GM18502 (cell line): Measurements from ENCODE around the gene TSC2.
"Not testable (repeated sequence)": the region's sequence is repeated elsewhere in the genome, so short reads cannot be mapped to it uniquely, and the experiment has no call there.

Experiments used
- ATAC-seq: cut with Tn5 transposase; IDR thresholded peaks from one replicate; pipeline ENCODE4 v1.9.1; 2021; ENCODE audit warnings: mild to moderate bottlenecking; ENCODE audit not compliant: unreplicated experiment, poor library complexity

The TSC2 gene

GRCh38 chr16:2093793-2094192, 46.0 kb downstream of the TSC2 start:
- ATAC-seq = no peak

DNA sequence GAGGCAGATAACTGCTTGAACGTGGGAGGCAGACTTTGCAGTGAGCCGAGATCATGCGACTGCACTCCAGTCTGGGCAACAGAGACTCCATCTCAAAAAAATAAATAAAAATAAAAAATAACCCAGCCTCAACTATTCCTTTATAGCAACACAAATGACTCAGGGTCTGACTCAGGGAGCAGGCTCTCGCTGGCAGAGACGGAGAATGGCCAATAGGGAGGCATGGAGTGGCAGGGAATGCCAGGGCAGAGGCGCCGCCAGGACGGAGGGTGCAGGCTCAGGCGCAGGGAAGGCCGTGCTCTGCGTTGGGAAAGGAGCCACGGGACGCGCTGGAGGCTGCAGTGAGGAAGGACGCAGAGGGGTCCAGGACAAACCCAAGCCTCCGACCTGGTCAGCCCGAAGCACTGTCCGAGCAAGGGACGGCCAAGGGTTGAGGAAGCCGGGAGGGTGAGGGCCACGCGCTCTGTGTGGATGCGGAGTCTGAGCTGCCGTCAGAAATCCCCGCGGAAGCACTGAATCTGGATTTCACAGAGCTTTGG, 47.6 kb downstream of the TSC2 start:
- no peak for ATAC-seq

- no peak for ATAC-seq
These were observed 48.3 kb downstream of the TSC2 start for GRCh38 chr16:2095918-2096582.

DNA sequence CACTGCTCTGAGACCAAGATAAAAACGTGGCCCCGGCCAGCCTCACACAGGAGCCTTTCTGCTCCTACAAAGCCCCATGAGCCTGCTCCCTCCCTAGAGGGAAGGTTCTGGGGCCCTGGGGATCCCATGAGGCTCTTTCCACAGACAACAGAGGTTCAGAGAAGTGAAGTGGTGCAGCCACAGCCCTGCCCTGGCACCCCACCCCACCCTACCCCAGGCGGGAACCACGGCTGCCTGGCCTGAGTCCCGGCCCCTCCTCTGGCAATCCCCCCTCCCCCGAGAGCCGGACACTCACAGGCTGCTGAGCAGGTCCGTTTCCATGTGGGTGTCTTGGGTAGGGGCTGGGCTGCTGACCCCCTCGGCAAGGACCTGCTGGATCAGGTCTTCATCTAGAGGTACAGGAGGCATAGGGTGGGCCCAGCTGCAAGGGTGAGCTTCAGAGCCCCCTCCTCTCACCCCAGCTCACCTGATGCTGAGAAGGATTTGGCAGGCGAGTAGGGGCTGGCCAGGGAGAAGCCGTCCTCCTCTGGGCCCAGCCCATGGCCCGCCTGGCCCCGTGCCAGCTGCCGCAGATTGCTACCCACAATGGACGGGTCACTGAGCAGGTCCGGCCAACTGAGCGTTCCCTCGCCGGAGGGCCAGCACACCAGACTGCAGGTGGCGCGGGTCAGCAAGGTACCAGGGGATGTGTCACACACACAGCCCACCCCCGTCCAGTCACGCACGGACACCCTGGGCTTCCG, 49.2 kb downstream of the TSC2 start:
- ATAC-seq = no peak

GRCh38 chr16:2097689-2098088, 49.9 kb downstream of the TSC2 start:
- ATAC-seq = not testable (repeated sequence)

GRCh38 chr16:2101581-2101980, 53.8 kb downstream of the TSC2 start:
- ATAC-seq = not testable (repeated sequence)

DNA sequence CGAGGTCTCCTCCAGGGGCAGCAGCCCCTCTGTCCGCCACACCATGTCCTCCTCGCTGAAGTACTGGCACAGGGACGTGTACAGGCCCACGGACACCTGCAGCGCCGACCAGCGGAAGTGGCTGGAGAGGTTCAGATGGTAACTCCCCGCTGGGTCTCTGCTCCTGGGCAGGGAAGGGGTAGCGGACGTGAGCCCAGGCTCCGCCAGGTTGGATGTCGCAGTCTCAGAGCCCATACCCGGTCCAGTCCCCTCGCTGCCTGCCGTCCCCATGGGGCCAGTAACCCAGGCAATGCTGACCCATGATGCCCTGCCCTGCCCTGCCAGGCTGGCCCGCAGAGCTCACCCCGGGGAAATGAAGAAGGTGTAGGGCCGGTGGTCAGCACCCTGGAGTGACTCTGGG, 54.7 kb downstream of the TSC2 start:
- ATAC-seq = no peak

DNA sequence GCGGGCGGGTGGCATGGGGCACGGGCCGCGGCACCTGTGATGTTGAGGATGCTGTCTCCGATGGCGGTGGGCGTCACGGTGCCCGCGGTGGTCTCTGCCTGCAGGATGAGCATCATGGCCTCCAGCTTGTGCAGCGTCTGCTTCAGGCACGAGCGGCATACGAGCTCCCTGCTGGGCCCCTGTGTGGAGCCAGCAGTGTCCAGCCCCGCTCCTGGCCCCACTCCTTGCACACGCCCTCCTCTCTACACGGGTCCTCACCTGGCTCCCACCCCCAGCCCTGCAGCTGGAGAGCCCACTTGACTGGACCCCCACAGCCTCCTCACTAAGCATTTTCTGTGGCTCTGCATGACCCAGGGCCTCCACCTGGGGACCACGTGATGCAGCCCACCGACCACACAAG, 56.7 kb downstream of the TSC2 start:
- ATAC-seq = not testable (repeated sequence)

DNA sequence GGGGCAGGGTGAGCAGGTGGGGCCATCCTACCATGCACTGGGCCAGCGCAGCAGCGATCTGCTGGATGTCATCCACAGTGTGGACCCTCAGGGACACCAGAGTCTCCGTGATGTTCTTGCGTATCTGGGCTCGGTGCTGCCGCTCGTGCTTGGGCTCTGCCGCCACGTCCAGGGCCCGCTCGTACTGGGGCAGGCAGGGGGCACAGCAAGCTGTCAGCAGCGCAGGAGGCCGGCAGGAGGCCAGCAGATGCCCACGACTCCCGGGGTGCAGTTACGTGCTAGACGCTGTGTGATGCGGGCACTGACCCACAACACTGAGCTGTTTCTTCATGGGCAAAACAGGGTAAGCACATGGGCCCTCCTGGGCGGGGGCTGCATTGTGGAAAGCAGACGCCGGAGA, 57.5 kb downstream of the TSC2 start:
- not testable (repeated sequence) for ATAC-seq

DNA sequence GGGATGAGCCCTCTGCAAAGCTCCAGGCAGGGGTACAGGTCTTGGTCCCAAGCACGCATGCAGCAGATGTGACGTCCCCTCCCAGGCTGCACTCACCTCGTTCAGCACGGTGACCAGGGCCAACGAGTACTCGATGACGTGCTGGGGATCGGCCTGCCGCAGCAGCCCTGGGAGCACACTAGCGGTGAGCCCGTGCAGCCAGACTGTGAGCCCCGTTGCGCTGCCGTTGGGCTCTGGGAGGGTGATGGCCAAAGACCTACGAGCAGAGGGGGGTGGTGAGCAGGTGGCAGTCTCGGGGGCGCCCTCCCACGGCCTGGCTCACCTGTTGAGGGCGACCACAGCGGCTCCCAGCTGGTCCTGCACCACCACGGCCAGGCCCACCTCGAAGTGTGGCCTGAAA, 58.0 kb downstream of the TSC2 start:
- not testable (repeated sequence) for ATAC-seq

DNA sequence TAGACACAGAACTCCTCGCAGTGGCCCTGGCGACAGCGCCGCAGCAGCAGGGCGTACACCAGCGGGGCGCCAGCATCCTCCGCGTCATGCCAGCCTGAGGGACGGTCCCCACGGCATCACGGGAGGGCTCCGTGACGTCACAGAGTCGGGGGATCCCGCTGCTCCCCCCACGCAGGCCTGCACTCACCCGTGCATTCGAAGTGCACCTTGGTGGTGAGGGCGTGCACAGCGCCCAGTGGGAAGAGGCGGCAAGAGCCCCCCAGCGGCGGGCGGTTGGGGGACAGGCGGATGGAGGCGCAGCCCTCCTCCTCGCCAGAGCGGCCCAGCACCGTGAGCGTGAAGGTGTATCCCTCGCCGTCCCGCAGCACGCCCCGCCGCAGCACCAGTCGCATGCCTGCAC, 58.4 kb downstream of the TSC2 start:
- not testable (repeated sequence) for ATAC-seq

DNA sequence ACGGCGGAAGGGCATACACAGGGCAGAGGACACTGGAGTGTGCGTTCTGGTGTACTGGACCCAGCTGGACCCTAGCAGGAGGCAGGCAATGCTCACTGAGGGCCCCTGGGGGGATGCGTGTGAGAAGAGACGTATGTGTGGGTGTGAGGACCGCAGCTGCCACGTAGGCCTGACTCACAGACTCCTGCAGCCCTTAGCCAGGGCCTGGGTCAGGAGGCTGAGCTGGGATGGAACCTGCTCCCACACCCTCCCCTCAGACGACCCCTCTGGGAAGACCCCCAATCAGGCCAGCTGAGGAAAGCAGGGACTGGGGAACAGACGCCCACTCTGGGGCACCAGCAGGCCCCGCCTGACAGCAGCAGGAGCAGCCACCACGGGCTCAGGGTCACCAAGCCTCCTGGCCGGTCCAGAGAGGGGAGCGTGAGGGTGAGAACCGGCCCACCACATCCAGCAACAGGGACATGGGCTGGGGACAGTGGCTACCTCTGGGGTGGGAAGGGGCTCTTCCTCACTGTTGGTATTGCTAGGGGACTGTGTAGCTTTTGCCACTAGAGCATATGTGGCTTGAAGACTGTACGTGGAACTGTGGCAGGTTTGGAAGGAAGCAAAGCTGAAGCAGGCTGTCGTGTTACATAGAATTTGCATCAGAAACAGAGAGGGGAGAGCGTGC, 59.5 kb downstream of the TSC2 start:
- ATAC-seq = not testable (repeated sequence)

GRCh38 chr16:2107791-2108125, 60.0 kb downstream of the TSC2 start:
- not testable (repeated sequence) for ATAC-seq

DNA sequence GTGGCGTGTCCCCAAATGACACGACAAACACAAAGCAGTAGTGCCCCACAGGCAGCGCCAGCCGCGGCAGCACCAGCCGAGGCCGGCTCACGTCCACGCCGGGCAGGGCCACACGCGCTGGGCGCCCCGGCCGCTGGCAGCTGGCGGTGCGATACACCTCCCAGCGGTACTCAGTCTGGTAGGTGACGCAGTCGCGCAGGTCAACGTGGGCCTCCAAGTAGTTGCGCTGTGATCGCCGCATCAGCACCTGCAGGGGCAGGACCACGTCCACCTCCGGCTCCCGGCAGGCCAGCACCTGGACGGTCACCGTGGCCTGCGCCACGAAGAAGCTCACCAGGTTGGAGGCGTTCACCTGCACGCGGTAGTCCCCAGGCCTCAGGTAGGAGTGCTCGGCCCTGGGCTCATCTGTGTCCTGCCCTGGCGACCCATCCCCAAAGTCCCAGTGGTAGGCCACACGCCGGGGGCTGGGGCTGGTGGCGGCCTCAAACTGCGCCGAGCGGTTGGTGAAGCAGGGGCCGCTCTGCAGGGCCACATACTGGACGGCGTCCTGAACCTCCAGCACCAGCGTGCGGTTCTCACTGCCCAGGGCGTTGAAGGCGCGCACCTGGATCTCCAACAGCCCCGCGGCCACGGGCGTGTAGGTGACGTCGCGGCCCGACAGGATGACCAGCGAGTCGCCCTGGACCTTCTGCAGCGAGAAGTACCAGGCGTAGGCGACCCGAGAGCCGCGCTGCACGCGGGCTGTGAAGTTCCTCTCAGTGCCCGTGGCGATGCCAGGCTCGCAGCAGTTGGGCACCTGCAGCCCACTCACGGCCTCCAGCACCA, 60.9 kb downstream of the TSC2 start:
- ATAC-seq = not testable (repeated sequence)

- ATAC-seq = not testable (repeated sequence)
These were observed 61.4 kb downstream of the TSC2 start for GRCh38 chr16:2109271-2109580.

DNA sequence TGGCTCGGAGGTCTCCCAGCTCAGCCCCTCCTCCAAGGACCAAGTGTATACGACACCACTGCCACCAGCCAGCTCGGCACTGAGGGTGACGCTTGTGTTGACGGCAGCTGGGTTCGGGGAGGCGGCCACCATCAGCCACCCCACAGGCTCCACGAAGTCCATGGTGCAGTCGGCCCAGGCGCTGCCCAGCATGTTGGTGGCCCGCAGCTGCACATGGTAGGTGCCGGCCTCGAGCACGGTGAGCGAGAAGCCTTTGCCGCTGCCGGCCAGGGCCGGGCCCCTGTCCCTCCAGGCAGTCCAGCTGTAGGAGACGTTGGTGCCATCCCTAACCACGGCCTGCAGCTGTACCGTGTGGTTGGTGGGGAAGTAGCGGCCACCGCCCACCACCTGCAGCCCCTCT, 62.1 kb downstream of the TSC2 start:
- ATAC-seq = not testable (repeated sequence)

GRCh38 chr16:2110332-2111008, 62.7 kb downstream of the TSC2 start:
- not testable (repeated sequence) for ATAC-seq

DNA sequence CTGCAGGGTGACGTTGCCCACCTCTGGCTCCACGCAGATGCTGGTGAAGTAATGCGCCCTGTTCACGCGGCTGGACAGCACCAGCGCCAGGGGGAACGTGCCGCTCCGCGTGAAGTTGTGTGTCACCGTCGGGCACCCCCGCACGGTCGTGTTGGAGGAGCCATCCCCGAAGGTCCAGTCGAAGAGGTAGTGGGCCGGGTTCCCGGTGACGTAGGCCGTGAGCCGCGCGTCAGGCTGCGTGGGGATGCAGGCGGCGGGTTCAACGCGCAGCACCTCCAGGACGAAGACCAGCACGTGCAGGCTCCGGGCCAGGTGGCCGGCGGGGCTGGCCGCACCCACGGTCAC, 63.2 kb downstream of the TSC2 start:
- ATAC-seq = not testable (repeated sequence)

- ATAC-seq = not testable (repeated sequence)
These were observed 63.9 kb downstream of the TSC2 start for GRCh38 chr16:2111412-2112335.
